Vagina (tissue), 2 donors: ENCODE results near the gene DTX1. TPM values are rescaled to one million over a fixed set of nuclear protein-coding genes. Genes with fewer than 3 reads are reported as not detected.

Source experiments
- DNase-seq, 2 donors: peaks; one replicate each; pipeline ENCODE4 v3.0.0-alpha.2; 2017; ENCODE audit errors: extremely low spot score in 2 of 2
- H3K27ac ChIP-seq: fragments of 200-600 bp; sonication (generic); one replicate; pipeline ENCODE4 v1.5.1; 2019
- H3K27me3 ChIP-seq: fragments of 200-600 bp; sonication (generic); one replicate; pipeline ENCODE4 v1.5.1; 2019
- H3K36me3 ChIP-seq, 2 donors: fragments of 200-600 bp; sonication (generic); one replicate each; pipeline ENCODE4 v1.5.1; 2017 to 2019
- H3K4me1 ChIP-seq: fragments of 200-600 bp; sonication (generic); one replicate; pipeline ENCODE4 v1.5.1; 2019
- H3K4me3 ChIP-seq, 2 donors: fragments of 200-600 bp; sonication (generic); 1 replicate in 1 of 2; 2 replicates in 1 of 2; pipeline ENCODE4 v1.5.1; 2016 to 2019
- H3K9me3 ChIP-seq: fragments of 200-600 bp; sonication (generic); one replicate; pipeline ENCODE4 v1.5.1; 2019
- POLR2A ChIP-seq, 2 donors: fragments of 450-650 bp; IDR thresholded peaks; one replicate each; pipeline ENCODE4 v1.6.1; 2017; ENCODE audit warnings: antibody characterized with exemption in 2 of 2, mild to moderate bottlenecking in 2 of 2, moderate library complexity in 2 of 2
- POLR2AphosphoS5 ChIP-seq, 2 donors: sonication (generic); formaldehyde crosslinking; IDR thresholded peaks; one replicate each; pipeline ENCODE4 v1.9.0; 2017; ENCODE audit warnings: antibody characterized with exemption in 2 of 2, mild to moderate bottlenecking in 2 of 2, low read depth in 1 of 2; ENCODE audit not compliant: insufficient read depth in 1 of 2
- intact Hi-C: fragments of 100-400 bp; cut with DNase I; formaldehyde crosslinking; loops from one replicate; pipeline ENCODE4 v1.15.1; 2023
- total RNA-seq: library from RNA; depleted of rRNA; stranded (reverse); fragments of >200 nt; gene quantifications from one replicate; pipeline ENCODE4 v1.2.3, GENCODE V29; 2016
- TF ChIP-seq, protein P1 (sequence below), 3 experiments: fragments of 450-650 bp in 2 of 3; fragments of 200-600 bp in 1 of 3; sonication (generic) in 1 of 3; IDR thresholded peaks; one replicate each; pipeline ENCODE4 v1.5.1; 2017 to 2019; ENCODE audit warnings: antibody characterized with exemption in 3 of 3, mild to moderate bottlenecking in 2 of 3, moderate library complexity in 2 of 3

The DTX1 gene
- total RNA-seq, 1 donor from 2014 or later, result 8.3 TPM

DNA sequence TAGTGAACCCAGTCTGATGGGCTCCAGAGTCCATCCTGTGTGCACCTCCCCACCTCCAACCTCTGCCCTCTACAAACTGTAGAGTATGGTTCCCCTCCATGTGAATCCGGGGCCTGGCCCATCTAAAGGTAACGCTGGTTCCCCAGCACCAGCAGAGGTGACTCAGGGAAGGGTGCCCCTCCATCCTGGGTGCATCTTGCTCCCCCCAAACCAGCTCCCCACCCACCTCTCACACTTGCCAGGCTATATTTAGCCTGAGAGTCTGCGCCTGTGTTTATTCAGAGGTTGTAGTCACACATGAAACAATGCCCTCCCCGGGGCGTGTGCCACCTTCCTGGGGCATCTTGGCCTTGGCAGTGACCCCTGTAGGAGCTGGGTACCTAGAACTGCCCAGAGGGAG lies 52.8 kb downstream of the DTX1 start:
- no peak for DNase-seq
- no peaks in the 10 kb centered on the region for H3K4me1 ChIP-seq
- H3K36me3 ChIP-seq, result no peaks in the 10 kb centered on the region
- H3K4me3 ChIP-seq, result no peak overlapping the region
- no peak overlapping the region for H3K27ac ChIP-seq
- no peak for TF ChIP-seq POLR2AphosphoS5 (IDR thresholded peaks at IDR 0.05; ENCODE audit: insufficient read depth in 1 of 2, low read depth in 1 of 2)
- TF ChIP-seq, protein P1, sequence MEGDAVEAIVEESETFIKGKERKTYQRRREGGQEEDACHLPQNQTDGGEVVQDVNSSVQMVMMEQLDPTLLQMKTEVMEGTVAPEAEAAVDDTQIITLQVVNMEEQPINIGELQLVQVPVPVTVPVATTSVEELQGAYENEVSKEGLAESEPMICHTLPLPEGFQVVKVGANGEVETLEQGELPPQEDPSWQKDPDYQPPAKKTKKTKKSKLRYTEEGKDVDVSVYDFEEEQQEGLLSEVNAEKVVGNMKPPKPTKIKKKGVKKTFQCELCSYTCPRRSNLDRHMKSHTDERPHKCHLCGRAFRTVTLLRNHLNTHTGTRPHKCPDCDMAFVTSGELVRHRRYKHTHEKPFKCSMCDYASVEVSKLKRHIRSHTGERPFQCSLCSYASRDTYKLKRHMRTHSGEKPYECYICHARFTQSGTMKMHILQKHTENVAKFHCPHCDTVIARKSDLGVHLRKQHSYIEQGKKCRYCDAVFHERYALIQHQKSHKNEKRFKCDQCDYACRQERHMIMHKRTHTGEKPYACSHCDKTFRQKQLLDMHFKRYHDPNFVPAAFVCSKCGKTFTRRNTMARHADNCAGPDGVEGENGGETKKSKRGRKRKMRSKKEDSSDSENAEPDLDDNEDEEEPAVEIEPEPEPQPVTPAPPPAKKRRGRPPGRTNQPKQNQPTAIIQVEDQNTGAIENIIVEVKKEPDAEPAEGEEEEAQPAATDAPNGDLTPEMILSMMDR (IDR thresholded peaks at IDR 0.05), result no peak
- no peak for TF ChIP-seq POLR2A (IDR thresholded peaks at IDR 0.05)
- intact Hi-C loops, result no loop called here
- no peaks in the 10 kb centered on the region for H3K27me3 ChIP-seq
- no peaks in the 10 kb centered on the region for H3K9me3 ChIP-seq

DNA sequence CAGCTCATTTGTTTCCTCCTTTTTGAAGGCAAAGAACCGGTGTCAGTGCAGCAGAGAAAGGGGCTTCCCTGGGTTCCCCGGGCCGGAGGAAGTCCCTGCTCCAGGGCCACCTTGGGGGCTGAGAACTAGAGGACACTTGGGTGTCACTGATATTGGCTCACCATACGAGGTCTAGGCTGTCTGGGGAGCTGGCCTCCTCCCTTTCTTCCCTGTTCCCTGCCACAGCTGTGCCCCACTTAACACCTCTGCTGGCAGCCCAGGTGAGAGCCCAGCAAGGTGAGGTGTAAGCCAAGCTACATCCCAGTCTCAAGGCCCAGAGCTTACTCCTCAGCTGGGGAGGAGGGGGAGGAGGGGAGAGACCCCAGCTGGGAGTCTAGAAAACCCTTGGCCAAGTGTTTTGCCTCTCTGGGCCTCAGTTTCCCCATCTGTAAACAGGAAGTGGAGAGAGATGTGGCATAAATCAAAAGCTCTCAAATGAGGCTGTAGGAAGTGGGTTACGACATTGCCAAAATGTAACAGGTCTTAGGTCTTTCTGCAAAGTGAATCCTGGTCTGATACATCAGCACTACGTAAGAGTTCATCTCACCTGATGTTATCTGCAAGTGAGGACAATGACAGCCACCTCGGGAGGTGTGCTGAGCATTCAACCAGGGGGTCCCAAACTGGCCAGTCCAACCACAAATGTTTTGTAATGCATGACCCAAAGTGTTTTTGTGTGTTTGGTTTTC lies 53.5 kb downstream of the DTX1 start:
- Histone ChIP-seq H3K9me3 (no peaks in the 10 kb centered on the region), H3K27me3 (no peaks in the 10 kb centered on the region), H3K4me1 (no peaks in the 10 kb centered on the region), H3K36me3 (no peaks in the 10 kb centered on the region), H3K27ac (no peak overlapping the region), H3K4me3 (no peak overlapping the region)
- intact Hi-C loops, result no loop called here
- no peak for DNase-seq
- TF ChIP-seq POLR2A (IDR thresholded peaks at IDR 0.05) (no peak), POLR2AphosphoS5 (IDR thresholded peaks at IDR 0.05; ENCODE audit: insufficient read depth in 1 of 2, low read depth in 1 of 2) (no peak)

DNA sequence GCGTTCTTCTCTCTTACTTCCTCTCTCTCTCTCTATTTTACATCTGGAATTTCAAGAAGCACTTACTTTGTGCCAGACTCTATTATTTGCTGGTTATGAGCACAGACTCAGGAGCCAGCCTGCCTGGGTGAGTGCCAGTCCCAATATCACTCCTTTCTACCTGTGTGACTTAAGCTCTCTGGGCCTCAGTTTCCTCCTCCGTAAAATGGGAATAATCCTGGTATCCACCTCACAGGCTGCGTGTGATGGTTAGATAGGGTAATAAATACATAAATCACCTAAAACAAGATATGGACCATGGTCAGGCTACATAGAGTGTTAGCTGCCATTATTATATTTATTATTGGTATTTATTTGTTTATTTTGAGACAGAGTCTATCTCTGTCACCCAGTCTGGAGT lies 54.7 kb downstream of the DTX1 start:
- Histone ChIP-seq H3K4me3 (no peak overlapping the region), H3K27me3 (no peaks in the 10 kb centered on the region), H3K36me3 (no peaks in the 10 kb centered on the region), H3K9me3 (no peaks in the 10 kb centered on the region), H3K4me1 (no peaks in the 10 kb centered on the region), H3K27ac (no peak overlapping the region)
- no peak for TF ChIP-seq POLR2A (IDR thresholded peaks at IDR 0.05)
- no peak for TF ChIP-seq POLR2AphosphoS5 (IDR thresholded peaks at IDR 0.05; ENCODE audit: insufficient read depth in 1 of 2, low read depth in 1 of 2)
- TF ChIP-seq, protein P1 (IDR thresholded peaks at IDR 0.05), result no peak
- intact Hi-C loops, result no loop called here
- DNase-seq, result no peak

DNA sequence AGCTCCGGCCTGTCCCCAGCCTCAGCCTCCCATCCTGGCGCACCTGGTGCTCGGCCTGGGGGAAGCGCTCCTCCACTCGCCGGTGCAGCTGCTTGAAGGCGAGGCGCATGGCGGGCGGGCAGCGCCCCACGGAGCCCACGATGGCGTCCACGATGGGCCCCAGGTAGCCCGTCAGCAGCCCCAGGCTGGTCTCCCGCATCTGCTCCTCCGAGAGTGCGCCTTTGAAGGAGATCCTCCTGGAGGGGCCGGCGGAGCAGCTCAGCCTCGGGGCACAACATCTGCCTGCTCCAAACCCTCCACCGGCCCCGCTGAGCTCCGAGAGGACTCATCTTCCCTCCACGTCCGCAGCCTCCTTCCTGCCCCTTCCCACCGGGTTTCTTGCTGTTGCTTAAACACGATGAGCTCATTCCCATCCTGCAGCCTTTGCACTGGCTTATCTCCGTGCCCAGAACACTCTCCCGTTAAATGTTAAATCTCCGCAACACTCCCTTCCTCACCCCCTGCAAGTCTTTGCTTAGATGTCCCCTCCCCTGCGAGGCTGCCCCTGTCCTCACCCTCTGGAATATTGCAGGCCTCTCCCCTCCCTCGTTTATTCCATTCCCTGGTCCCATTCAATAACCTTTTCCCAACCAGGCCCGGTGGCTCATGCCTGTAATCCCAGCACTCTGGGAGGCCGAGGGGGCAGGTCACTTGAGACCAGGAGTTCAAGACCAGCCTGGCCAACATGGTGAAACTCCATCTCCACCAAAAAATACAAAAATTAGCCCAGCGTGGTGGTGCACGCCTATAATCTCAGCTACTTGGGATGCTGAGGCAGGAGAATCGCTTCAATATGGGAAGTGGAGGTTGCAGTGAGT lies 55.7 kb downstream of the DTX1 start:
- no peak for DNase-seq
- Histone ChIP-seq H3K27me3 (no peaks in the 10 kb centered on the region), H3K4me1 (no peaks in the 10 kb centered on the region), H3K27ac (no peak overlapping the region), H3K9me3 (no peaks in the 10 kb centered on the region), H3K36me3 (no peaks in the 10 kb centered on the region), H3K4me3 (no peak overlapping the region)
- TF ChIP-seq POLR2AphosphoS5 (IDR thresholded peaks at IDR 0.05; ENCODE audit: insufficient read depth in 1 of 2, low read depth in 1 of 2) (no peak), POLR2A (IDR thresholded peaks at IDR 0.05) (no peak)
- TF ChIP-seq, protein P1 (IDR thresholded peaks at IDR 0.05), result no peak
- intact Hi-C loops, result no loop called here

DNA sequence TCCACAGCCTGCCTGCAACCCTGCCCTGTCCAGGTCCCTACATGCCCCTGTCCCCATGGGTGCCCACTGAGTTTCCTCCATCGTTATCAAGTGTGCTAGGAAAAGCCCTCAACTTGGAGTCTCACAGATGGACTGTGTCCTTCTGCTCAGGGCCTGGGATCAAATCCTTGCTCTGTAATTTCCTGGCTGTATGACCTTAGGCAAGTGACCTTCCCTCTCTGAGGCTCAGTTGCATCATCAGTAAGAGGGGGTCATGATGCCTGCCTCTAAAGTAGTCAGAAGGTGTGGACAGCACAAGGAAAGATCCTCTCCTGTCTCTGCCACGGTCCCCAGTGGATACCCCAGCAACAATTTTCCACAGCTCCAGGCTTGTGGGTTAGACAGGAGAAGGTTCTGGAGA lies 56.9 kb downstream of the DTX1 start:
- TF ChIP-seq POLR2AphosphoS5 (IDR thresholded peaks at IDR 0.05; ENCODE audit: insufficient read depth in 1 of 2, low read depth in 1 of 2), result no peak
- TF ChIP-seq POLR2A (IDR thresholded peaks at IDR 0.05), result no peak
- TF ChIP-seq, protein P1 (IDR thresholded peaks at IDR 0.05), result no peak
- DNase-seq, result no peak
- Histone ChIP-seq H3K4me3 (no peak overlapping the region), H3K4me1 (no peaks in the 10 kb centered on the region), H3K9me3 (no peaks in the 10 kb centered on the region), H3K27ac (no peak overlapping the region), H3K36me3 (no peaks in the 10 kb centered on the region), H3K27me3 (no peaks in the 10 kb centered on the region)
- intact Hi-C loops, result no loop called here
